ENCODE measurements around the gene RACGAP1.

Gene RACGAP1

DNA sequence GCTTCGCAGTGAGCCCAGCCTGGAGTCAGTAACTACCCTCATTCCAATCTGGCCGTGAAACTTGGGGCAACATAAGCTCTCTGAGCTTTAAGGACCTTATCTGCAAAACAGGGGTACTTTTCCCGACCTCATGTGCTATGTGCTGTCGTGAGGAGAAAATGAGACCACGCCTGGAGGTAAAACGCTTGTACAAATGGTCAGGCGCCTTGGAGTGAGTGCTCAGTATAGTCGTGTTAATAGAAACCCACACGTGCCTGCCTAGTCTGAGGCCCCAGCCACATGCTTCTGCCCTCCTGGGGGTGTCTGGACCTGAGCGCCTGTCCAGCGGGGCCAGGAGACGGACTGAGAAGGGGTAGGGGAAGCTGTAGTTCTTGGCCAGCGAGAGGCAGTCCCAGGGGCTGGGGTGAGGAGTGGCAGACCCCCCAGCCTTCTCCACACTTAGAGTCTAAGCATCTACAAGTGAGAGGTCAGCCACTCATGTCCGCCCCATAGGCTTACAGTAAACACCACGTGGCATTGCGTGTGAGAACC is 58.7 kb downstream of the RACGAP1 start:
- no peak for DNase-seq (ENCODE audit: low spot score)
- TF ChIP-seq CTCF (IDR thresholded peaks at IDR 0.05): no peak
- H3K27ac ChIP-seq: no peak overlapping the region
- no peak overlapping the region for H3K4me3 ChIP-seq

- Histone ChIP-seq H3K4me3 (no peak overlapping the region), H3K27ac (no peak overlapping the region)
- no peak for DNase-seq (ENCODE audit: low spot score)
- TF ChIP-seq CTCF (IDR thresholded peaks at IDR 0.05): no peak
These were observed 59.5 kb downstream of the RACGAP1 start for GRCh38 chr12:49965836-49966235.

- no peak for TF ChIP-seq CTCF (IDR thresholded peaks at IDR 0.05)
- DNase-seq (ENCODE audit: low spot score): no peak
- no peak overlapping the region for H3K4me3 ChIP-seq
- no peak overlapping the region for H3K27ac ChIP-seq
These were observed 60.3 kb downstream of the RACGAP1 start for GRCh38 chr12:49964849-49965624.

DNA sequence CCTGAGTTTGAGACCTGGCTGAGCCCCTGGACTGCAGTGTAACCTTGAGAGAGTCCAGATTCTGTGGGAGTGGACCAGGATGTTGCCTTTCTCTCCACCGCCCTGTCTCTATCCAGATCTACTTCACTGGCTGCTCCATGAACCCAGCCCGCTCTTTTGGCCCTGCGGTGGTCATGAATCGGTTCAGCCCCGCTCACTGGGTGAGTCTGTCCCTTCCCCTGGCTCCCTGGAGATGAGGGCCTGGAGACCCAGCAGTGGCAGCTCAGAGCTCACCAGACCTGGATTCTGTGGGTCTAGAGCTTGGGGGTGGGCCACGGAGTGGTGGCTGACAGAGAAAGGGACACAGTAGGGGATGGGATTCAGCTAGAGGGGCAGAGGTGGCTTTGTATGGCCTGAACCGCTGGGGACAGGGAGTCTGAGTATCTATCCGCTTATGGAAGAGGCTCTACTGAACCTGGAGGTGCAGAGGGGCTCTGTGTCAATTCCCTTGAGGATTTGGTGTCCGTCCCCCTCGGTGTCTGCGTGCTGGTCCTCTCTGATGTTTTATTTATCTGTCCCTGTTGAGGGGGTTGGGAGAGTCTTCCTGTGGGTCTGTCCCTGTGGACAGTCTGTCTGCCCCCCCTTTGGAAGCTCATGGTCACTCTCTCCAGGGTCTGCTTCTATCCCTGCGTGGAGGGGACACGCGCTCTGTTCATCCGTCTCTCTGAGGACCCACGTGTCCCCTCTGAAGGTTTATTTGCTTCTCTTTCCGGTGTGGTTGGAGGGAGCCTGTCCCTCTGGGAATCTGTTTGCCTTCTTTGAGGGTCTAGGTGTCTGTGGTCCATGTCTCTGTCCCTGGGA is 61.1 kb downstream of the RACGAP1 start:
- no peak overlapping the region for H3K27ac ChIP-seq
- no peak for TF ChIP-seq CTCF (IDR thresholded peaks at IDR 0.05)
- DNase-seq (ENCODE audit: low spot score): no peak
- H3K4me3 ChIP-seq: no peak overlapping the region

GRCh38 chr12:49962861-49963765 is 62.2 kb downstream of the RACGAP1 start:
- DNase-seq (ENCODE audit: low spot score): no peak
- Histone ChIP-seq H3K4me3 (no peak overlapping the region), H3K27ac (no peak overlapping the region)

More at GRCh38 chr12:49962861-49963765, 62.2 kb downstream of the RACGAP1 start:
- no peak for TF ChIP-seq CTCF (IDR thresholded peaks at IDR 0.05)
